Measurements from ENCODE around the gene STK17B. TPM values are rescaled to one million over a fixed set of nuclear protein-coding genes. Genes with fewer than 3 reads are reported as not detected.

STK17B gene
- total and polyA plus RNA-seq, 10 of the 15 experiments (the other 5 are each of a cell fraction or from before 2014, with no cell fraction given) = 21.2 to 108 (median 53.7) TPM

DNA sequence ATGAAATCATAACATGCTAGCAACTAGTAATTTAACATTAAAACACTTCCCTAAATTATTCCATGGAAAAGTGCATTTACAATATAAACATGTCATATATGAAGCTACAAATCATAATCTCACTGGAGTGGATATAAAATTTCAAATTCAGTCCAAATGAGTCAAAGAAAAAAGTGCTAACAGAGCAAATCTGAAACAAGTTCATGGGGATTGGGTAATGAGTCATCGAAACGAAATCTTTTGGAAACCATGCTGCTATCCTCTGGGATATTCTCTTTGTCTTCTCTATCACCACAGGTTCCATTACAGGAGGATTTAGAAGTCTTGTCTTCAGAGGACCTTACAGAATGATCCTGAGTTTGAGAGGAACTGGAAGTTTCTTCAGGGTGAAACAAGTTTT lies 34.1 kb downstream of the STK17B start (continued):
- TF ChIP-seq CUX1 (IDR thresholded peaks at IDR 0.05; ENCODE audit: insufficient replicate concordance, low read depth, low read length) = no peak
- no peak for TF ChIP-seq MTA2 (IDR thresholded peaks at IDR 0.05; ENCODE audit: low read depth)
- no peak for TF ChIP-seq USF2 (IDR thresholded peaks at IDR 0.05; ENCODE audit: borderline replicate concordance, low read depth, low read length)
- no peak for TF ChIP-seq HCFC1 (IDR thresholded peaks at IDR 0.05; ENCODE audit: low read length)
- no peak for TF ChIP-seq ASH2L (IDR thresholded peaks at IDR 0.05; ENCODE audit: borderline replicate concordance, low read depth)
- no peak for TF ChIP-seq RAD51 (IDR thresholded peaks at IDR 0.05)
- TF ChIP-seq, protein P1, sequence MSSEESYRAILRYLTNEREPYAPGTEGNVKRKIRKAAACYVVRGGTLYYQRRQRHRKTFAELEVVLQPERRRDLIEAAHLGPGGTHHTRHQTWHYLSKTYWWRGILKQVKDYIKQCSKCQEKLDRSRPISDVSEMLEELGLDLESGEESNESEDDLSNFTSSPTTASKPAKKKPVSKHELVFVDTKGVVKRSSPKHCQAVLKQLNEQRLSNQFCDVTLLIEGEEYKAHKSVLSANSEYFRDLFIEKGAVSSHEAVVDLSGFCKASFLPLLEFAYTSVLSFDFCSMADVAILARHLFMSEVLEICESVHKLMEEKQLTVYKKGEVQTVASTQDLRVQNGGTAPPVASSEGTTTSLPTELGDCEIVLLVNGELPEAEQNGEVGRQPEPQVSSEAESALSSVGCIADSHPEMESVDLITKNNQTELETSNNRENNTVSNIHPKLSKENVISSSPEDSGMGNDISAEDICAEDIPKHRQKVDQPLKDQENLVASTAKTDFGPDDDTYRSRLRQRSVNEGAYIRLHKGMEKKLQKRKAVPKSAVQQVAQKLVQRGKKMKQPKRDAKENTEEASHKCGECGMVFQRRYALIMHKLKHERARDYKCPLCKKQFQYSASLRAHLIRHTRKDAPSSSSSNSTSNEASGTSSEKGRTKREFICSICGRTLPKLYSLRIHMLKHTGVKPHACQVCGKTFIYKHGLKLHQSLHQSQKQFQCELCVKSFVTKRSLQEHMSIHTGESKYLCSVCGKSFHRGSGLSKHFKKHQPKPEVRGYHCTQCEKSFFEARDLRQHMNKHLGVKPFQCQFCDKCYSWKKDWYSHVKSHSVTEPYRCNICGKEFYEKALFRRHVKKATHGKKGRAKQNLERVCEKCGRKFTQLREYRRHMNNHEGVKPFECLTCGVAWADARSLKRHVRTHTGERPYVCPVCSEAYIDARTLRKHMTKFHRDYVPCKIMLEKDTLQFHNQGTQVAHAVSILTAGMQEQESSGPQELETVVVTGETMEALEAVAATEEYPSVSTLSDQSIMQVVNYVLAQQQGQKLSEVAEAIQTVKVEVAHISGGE (CRISPR knock-in tag; IDR thresholded peaks at IDR 0.05) = no peak
- TF ChIP-seq BCLAF1 (IDR thresholded peaks at IDR 0.05) = no peak
- TF ChIP-seq ZSCAN29 (IDR thresholded peaks at IDR 0.05) = no peak
- no peak for TF ChIP-seq ATF2 (IDR thresholded peaks at IDR 0.05; ENCODE audit: low read length)

Measured in GM12878 (cell line).